DOHH2 (cell line): Measurements from ENCODE around the gene HOXB6.
A peak's percentile ranks its signal among the peaks of the same experiment; 100 is the strongest.

Experiments
- CTCF ChIP-seq: fragments of 200-600 bp; sonication (generic); IDR thresholded peaks from one replicate; pipeline ENCODE4 v1.5.1; 2014; ENCODE audit warnings: antibody characterized with exemption, mild to moderate bottlenecking, low read depth, low read length; ENCODE audit not compliant: poor library complexity, severe bottlenecking
- EZH2phosphoT487 ChIP-seq: fragments of 200-600 bp; sonication (generic); IDR thresholded peaks from 2 replicates; pipeline ENCODE4 v1.6.1; 2017; ENCODE audit warnings: borderline replicate concordance, mild to moderate bottlenecking, antibody characterized with exemption, low read length, moderate library complexity, mixed read lengths

DNA sequence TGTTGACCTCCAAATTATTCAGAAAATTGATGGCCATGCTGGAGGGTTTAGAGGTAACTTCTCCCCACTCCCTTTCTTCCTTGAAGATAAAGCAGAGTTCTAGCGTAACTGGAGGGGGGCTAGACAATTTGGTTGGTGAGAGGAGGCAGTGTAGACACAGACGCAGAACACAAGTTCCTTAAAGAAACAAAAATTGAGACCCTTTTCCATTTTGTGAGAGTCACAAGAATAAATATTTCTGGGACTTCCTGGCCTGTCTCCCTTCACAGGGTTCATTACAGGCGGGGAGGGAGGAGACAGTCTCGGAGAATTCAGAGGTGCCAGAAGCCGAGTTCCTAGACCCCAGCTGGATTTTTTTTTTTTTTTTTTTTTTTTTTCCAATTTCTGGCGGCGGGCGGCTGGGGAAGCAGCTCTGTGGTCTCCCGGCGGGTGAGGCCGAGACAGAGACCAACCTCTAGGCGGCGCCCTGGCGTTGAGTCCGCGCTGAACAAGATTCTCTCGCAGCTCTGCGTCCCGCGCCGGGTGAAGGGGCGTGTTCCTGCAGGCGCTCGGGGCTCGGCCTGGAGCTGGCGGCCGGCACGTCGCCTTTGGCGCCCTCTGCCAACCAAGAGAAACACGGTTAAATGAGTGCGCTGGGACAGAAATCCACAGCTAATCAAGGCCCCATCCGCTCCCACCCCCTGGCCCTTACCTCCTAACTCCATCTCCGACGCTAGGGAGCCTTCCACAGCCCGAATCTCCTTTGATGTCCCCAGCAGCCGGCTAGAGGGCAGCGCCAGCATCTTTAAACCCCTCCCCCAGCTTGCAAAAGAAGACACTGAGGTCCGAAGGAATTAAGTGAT lies 31.6 kb upstream of the HOXB6 start:
- TF ChIP-seq CTCF = peak; percentile 77
- TF ChIP-seq EZH2phosphoT487 = peak; percentile 20; the same call in 1 of the 2 replicates
